Gastrocnemius medialis (tissue), 4 donors: ENCODE data around the gene FSIP1.

ENCODE experiments used
- CTCF ChIP-seq, 5 experiments: fragments of 450-650 bp in 3 of 5; fragments of 200-600 bp in 2 of 5; sonication (generic) in 2 of 5; IDR thresholded peaks in 4 of 5; conservative IDR thresholded peaks in 1 of 5; 1 replicate in 4 of 5; 2 replicates in 1 of 5; pipeline ENCODE4 v1.5.1; 2016 to 2019; ENCODE audit warnings: antibody characterized with exemption in 5 of 5, mild to moderate bottlenecking in 3 of 5, moderate library complexity in 3 of 5
- POLR2A ChIP-seq, 2 donors: fragments of 450-650 bp; IDR thresholded peaks; one replicate each; pipeline ENCODE4 v1.6.1; 2017; ENCODE audit warnings: antibody characterized with exemption in 2 of 2, mild to moderate bottlenecking in 2 of 2, moderate library complexity in 2 of 2

GRCh38 chr15:39613861-39614260, 168.8 kb downstream of the FSIP1 start:
- TF ChIP-seq CTCF (IDR thresholded peaks at IDR 0.05 in 4 of 5, conservative IDR thresholded peaks at IDR 0.05 in 1 of 5) (no peak), POLR2A (IDR thresholded peaks at IDR 0.05) (no peak)
